HG02623 (cell line): ENCODE results near the gene FOXO6.

Source experiments
- ATAC-seq: cut with Tn5 transposase; IDR thresholded peaks from one replicate; pipeline ENCODE4 v1.9.1; 2021; ENCODE audit warnings: moderate library complexity; ENCODE audit not compliant: unreplicated experiment

Gene FOXO6

GRCh38 chr1:41399145-41399795 lies 38.0 kb downstream of the FOXO6 start:
- no peak for ATAC-seq

- no peak for ATAC-seq
Observed at GRCh38 chr1:41400225-41400624, 39.0 kb downstream of the FOXO6 start.

- ATAC-seq, result no peak
Observed at GRCh38 chr1:41401899-41402298, 40.7 kb downstream of the FOXO6 start.

- ATAC-seq, result no peak
Observed at GRCh38 chr1:41404308-41404761, 43.1 kb downstream of the FOXO6 start.

- no peak for ATAC-seq
Observed at GRCh38 chr1:41407664-41408252, 46.5 kb downstream of the FOXO6 start.

- ATAC-seq, result no peak
Observed at GRCh38 chr1:41408691-41409090, 47.5 kb downstream of the FOXO6 start.

GRCh38 chr1:41409825-41410224 lies 48.6 kb downstream of the FOXO6 start:
- ATAC-seq, result no peak

GRCh38 chr1:41410462-41410861 lies 49.2 kb downstream of the FOXO6 start:
- ATAC-seq, result no peak

- ATAC-seq, result no peak
Observed at GRCh38 chr1:41411229-41411628, 50.0 kb downstream of the FOXO6 start.

- ATAC-seq, result no peak
Observed at GRCh38 chr1:41412748-41413147, 51.5 kb downstream of the FOXO6 start.

GRCh38 chr1:41413748-41414281 lies 52.6 kb downstream of the FOXO6 start:
- ATAC-seq, result no peak

GRCh38 chr1:41414296-41414695 lies 53.1 kb downstream of the FOXO6 start:
- no peak for ATAC-seq

- ATAC-seq, result no peak
Observed at GRCh38 chr1:41414716-41415306, 53.6 kb downstream of the FOXO6 start.

- no peak for ATAC-seq
Observed at GRCh38 chr1:41416081-41416480, 54.8 kb downstream of the FOXO6 start.

- no peak for ATAC-seq
Observed at GRCh38 chr1:41416552-41417334, 55.5 kb downstream of the FOXO6 start.

- no peak for ATAC-seq
Observed at GRCh38 chr1:41417335-41417682, 56.1 kb downstream of the FOXO6 start.

- ATAC-seq, result no peak
Observed at GRCh38 chr1:41417746-41418145, 56.5 kb downstream of the FOXO6 start.

GRCh38 chr1:41418857-41419583 lies 57.8 kb downstream of the FOXO6 start:
- ATAC-seq, result no peak

- no peak for ATAC-seq
Observed at GRCh38 chr1:41419584-41420295, 58.5 kb downstream of the FOXO6 start.

- no peak for ATAC-seq
Observed at GRCh38 chr1:41420351-41420750, 59.1 kb downstream of the FOXO6 start.
